Activated T-cell treated with anti-CD3 and anti-CD28 coated beads for 1 hour (primary cell): Measurements from ENCODE around the gene AHSG.
"Not testable (repeated sequence)": the region's sequence is repeated elsewhere in the genome, so short reads cannot be mapped to it uniquely, and the experiment has no call there.

Experiments
- DNase-seq: peaks from one replicate; pipeline ENCODE4 v3.0.0-alpha.2; 2020; ENCODE audit warnings: low read depth

The AHSG gene

GRCh38 chr3:186612721-186613636, at the start of gene AHSG:
TSS of gene AHSG (plus strand) at chr3:186613060. CDS start at chr3:186613142, 82 bp downstream.
- DNase-seq, result no peak

- no peak for DNase-seq
Observed at GRCh38 chr3:186564586-186564985, 48.3 kb upstream of the AHSG start.

- DNase-seq, result no peak
Observed at GRCh38 chr3:186566772-186567071, 46.1 kb upstream of the AHSG start.

- peak; percentile 95 for DNase-seq
Observed at GRCh38 chr3:186567072-186567921, 45.6 kb upstream of the AHSG start, which contains the start of gene TBCCD1. TSS of gene TBCCD1 (minus strand) at chr3:186567339. CDS start at chr3:186564329, 3,010 bp downstream.

- not testable (repeated sequence) for DNase-seq
Observed at GRCh38 chr3:186569361-186569760, 43.5 kb upstream of the AHSG start.

GRCh38 chr3:186569779-186570095, 43.1 kb upstream of the AHSG start:
- no peak for DNase-seq

GRCh38 chr3:186570096-186570940, 42.5 kb upstream of the AHSG start, which contains the start of gene DNAJB11:
TSS of gene DNAJB11 (plus strand) at chr3:186570720. CDS start at chr3:186570898, 178 bp downstream.
- peak; percentile 93 for DNase-seq

- no peak for DNase-seq
Observed at GRCh38 chr3:186570941-186571643, 41.8 kb upstream of the AHSG start.

- no peak for DNase-seq
Observed at GRCh38 chr3:186571644-186572013, 41.2 kb upstream of the AHSG start.

GRCh38 chr3:186577521-186577920, 35.3 kb upstream of the AHSG start:
- no peak for DNase-seq

- no peak for DNase-seq
Observed at GRCh38 chr3:186580785-186581184, 32.1 kb upstream of the AHSG start.

- DNase-seq, result no peak
Observed at GRCh38 chr3:186582541-186582940, 30.3 kb upstream of the AHSG start.

GRCh38 chr3:186583831-186584230, 29.0 kb upstream of the AHSG start:
- DNase-seq, result no peak

GRCh38 chr3:186586245-186586644, 26.6 kb upstream of the AHSG start:
- not testable (repeated sequence) for DNase-seq

GRCh38 chr3:186587183-186587582, 25.7 kb upstream of the AHSG start:
- no peak for DNase-seq

GRCh38 chr3:186588632-186589031, 24.2 kb upstream of the AHSG start:
- no peak for DNase-seq

- DNase-seq, result no peak
Observed at GRCh38 chr3:186589121-186589520, 23.7 kb upstream of the AHSG start.

- no peak for DNase-seq
Observed at GRCh38 chr3:186589856-186590579, 22.8 kb upstream of the AHSG start.

- no peak for DNase-seq
Observed at GRCh38 chr3:186590580-186591295, 22.1 kb upstream of the AHSG start.

GRCh38 chr3:186592682-186593081, 20.2 kb upstream of the AHSG start:
- no peak for DNase-seq
